HEK293 (cell line): ENCODE results near the gene IL1RN.

Source experiments
- CTCF ChIA-PET: fragments of 350-600 bp; formaldehyde crosslinking; extraction: SDS; loops from one replicate; lab custom pipeline; 2021; ENCODE audit warnings: antibody characterized with exemption; lab: Yijun Ruan, JAX
- POLR2A ChIA-PET: fragments of 300-600 bp; formaldehyde crosslinking; extraction: SDS; loops from one replicate; lab custom pipeline; 2020; ENCODE audit warnings: antibody characterized with exemption, inconsistent platforms; lab: Yijun Ruan, JAX
- H3K27ac ChIP-seq: fragments of 200-500 bp; sonication (Bioruptor generic); 2 replicates; pipeline ENCODE4 v1.5.1; 2014; ENCODE audit warnings: low read depth, low read length, control low read depth, inconsistent platforms; ENCODE audit errors: extremely low read depth
- H3K36me3 ChIP-seq, 2 experiments: fragments of 200-500 bp in 1 of 2; sonication (Bioruptor generic) in 1 of 2; 1 replicate in 1 of 2; 2 replicates in 1 of 2; pipeline ENCODE4 v1.5.1; 2014 to 2017; ENCODE audit warnings: inconsistent platforms in 2 of 2, low read length in 2 of 2; ENCODE audit not compliant: control insufficient read depth in 2 of 2, insufficient read depth in 1 of 2
- H3K4me1 ChIP-seq: fragments of 200-500 bp; sonication (Bioruptor generic); 2 replicates; pipeline ENCODE4 v1.5.1; 2014; ENCODE audit warnings: mild to moderate bottlenecking, low read length, inconsistent platforms; ENCODE audit not compliant: control insufficient read depth, insufficient read depth
- H3K4me3 ChIP-seq: 2 replicates; pipeline ENCODE4 v1.5.1; 2011; ENCODE audit warnings: low read depth, mild to moderate bottlenecking, control low read depth, low read length, moderate library complexity
- H3K9me3 ChIP-seq: fragments of 200-500 bp; sonication (Bioruptor generic); 2 replicates; pipeline ENCODE4 v1.5.1; 2014; ENCODE audit warnings: low read depth, low read length, inconsistent platforms; ENCODE audit not compliant: control insufficient read depth, insufficient read depth
- EGR2 ChIP-seq: fragments of 450-650 bp; formaldehyde crosslinking; IDR thresholded peaks from 2 replicates; pipeline ENCODE4 v1.5.1; 2016; ENCODE audit warnings: low read depth, missing biosample characterization, missing genetic modification characterization
- GLI2 ChIP-seq: fragments of 450-650 bp; formaldehyde crosslinking; IDR thresholded peaks from 2 replicates; pipeline ENCODE4; 2017; ENCODE audit warnings: missing biosample characterization, missing genetic modification characterization, low read depth, borderline replicate concordance
- HOXD13 ChIP-seq: sonication (generic); formaldehyde crosslinking; IDR thresholded peaks from 2 replicates; pipeline ENCODE4 v1.8.0; 2022; ENCODE audit warnings: missing genetic modification reagents, borderline replicate concordance
- KLF9 ChIP-seq: fragments of 450-650 bp; formaldehyde crosslinking; IDR thresholded peaks from 2 replicates; pipeline ENCODE4 v1.5.1; 2016; ENCODE audit warnings: missing biosample characterization, missing genetic modification characterization, low read depth
- PATZ1 ChIP-seq: fragments of 450-650 bp; formaldehyde crosslinking; IDR thresholded peaks from 2 replicates; pipeline ENCODE4 v1.5.1; 2016; ENCODE audit warnings: missing biosample characterization, missing genetic modification characterization
- PRDM4 ChIP-seq: fragments of 450-650 bp; formaldehyde crosslinking; IDR thresholded peaks from 2 replicates; pipeline ENCODE4 v1.5.1; 2017; ENCODE audit warnings: missing biosample characterization, missing genetic modification characterization
- REPIN1 ChIP-seq: fragments of 450-650 bp; formaldehyde crosslinking; IDR thresholded peaks from 2 replicates; pipeline ENCODE4 v1.5.1; 2017; ENCODE audit warnings: missing biosample characterization, missing genetic modification characterization, low read depth
- ZBTB1 ChIP-seq: fragments of 450-650 bp; formaldehyde crosslinking; IDR thresholded peaks from 2 replicates; pipeline ENCODE4 v1.5.1; 2016; ENCODE audit warnings: missing biosample characterization, missing genetic modification characterization
- ZBTB26 ChIP-seq: fragments of 450-650 bp; formaldehyde crosslinking; optimal IDR thresholded peaks from 2 replicates; pipeline ENCODE3; 2016; ENCODE audit warnings: missing biosample characterization, mild to moderate bottlenecking, missing genetic modification characterization
- ZFP37 ChIP-seq: fragments of 450-650 bp; formaldehyde crosslinking; IDR thresholded peaks from 2 replicates; pipeline ENCODE4 v1.5.1; 2016; ENCODE audit warnings: missing biosample characterization, missing genetic modification characterization
- ZNF112 ChIP-seq: fragments of 450-650 bp; formaldehyde crosslinking; IDR thresholded peaks from 2 replicates; pipeline ENCODE4 v1.5.0; 2017; ENCODE audit warnings: missing biosample characterization, missing genetic modification characterization
- ZNF114 ChIP-seq: fragments of 450-650 bp; formaldehyde crosslinking; IDR thresholded peaks from 2 replicates; pipeline ENCODE4 v1.5.0; 2017; ENCODE audit warnings: missing biosample characterization, missing genetic modification characterization
- ZNF138 ChIP-seq: fragments of 450-650 bp; formaldehyde crosslinking; IDR thresholded peaks from 2 replicates; pipeline ENCODE4 v1.5.1; 2016; ENCODE audit warnings: missing biosample characterization, missing genetic modification characterization, borderline replicate concordance
- ZNF140 ChIP-seq: fragments of 450-650 bp; formaldehyde crosslinking; IDR thresholded peaks from 2 replicates; pipeline ENCODE4 v1.5.1; 2016; ENCODE audit warnings: missing biosample characterization, missing genetic modification characterization
- ZNF157 ChIP-seq: fragments of 450-650 bp; formaldehyde crosslinking; IDR thresholded peaks from 2 replicates; pipeline ENCODE4 v1.5.1; 2016; ENCODE audit warnings: missing biosample characterization, missing genetic modification characterization
- ZNF169 ChIP-seq: fragments of 450-650 bp; formaldehyde crosslinking; IDR thresholded peaks from 2 replicates; pipeline ENCODE4 v1.5.1; 2016; ENCODE audit warnings: missing biosample characterization, missing genetic modification characterization
- ZNF174 ChIP-seq: fragments of 450-650 bp; formaldehyde crosslinking; IDR thresholded peaks from 2 replicates; pipeline ENCODE4 v1.5.0; 2017; ENCODE audit warnings: missing biosample characterization, mild to moderate bottlenecking, missing genetic modification characterization
- ZNF274 ChIP-seq, 2 experiments: fragments of 200-500 bp in 1 of 2; fragments of 450-650 bp in 1 of 2; sonication (Bioruptor generic) in 1 of 2; formaldehyde crosslinking in 1 of 2; IDR thresholded peaks; 2 replicates each; pipeline versions ENCODE4 v1.5.1 to v1.6.1; 2014 to 2016; ENCODE audit warnings: borderline replicate concordance in 1 of 2, inconsistent platforms in 1 of 2, low read length in 1 of 2, missing biosample characterization in 1 of 2, missing genetic modification characterization in 1 of 2
- ZNF362 ChIP-seq: fragments of 450-650 bp; formaldehyde crosslinking; IDR thresholded peaks from 2 replicates; pipeline ENCODE4 v1.5.1; 2016; ENCODE audit warnings: missing biosample characterization, missing genetic modification characterization
- ZNF37A ChIP-seq: fragments of 450-650 bp; IDR thresholded peaks from 2 replicates; pipeline ENCODE4 v1.5.1; 2018; ENCODE audit warnings: missing biosample characterization, missing genetic modification characterization
- ZNF548 ChIP-seq: fragments of 450-650 bp; formaldehyde crosslinking; IDR thresholded peaks from 2 replicates; pipeline ENCODE4 v1.5.1; 2016; ENCODE audit warnings: missing biosample characterization, missing genetic modification characterization
- ZNF571 ChIP-seq: fragments of 450-650 bp; formaldehyde crosslinking; IDR thresholded peaks from 2 replicates; pipeline ENCODE4 v1.5.0; 2017; ENCODE audit warnings: missing biosample characterization, missing genetic modification characterization
- ZNF596 ChIP-seq: fragments of 450-650 bp; IDR thresholded peaks from 2 replicates; pipeline ENCODE4 v1.5.0; 2018; ENCODE audit warnings: missing biosample characterization, mild to moderate bottlenecking, missing genetic modification characterization, moderate library complexity
- ZNF670 ChIP-seq: fragments of 450-650 bp; formaldehyde crosslinking; IDR thresholded peaks from 2 replicates; pipeline ENCODE4 v1.5.1; 2016; ENCODE audit warnings: missing biosample characterization, missing genetic modification characterization, low read depth

Gene IL1RN

GRCh38 chr2:113123726-113124125, 3.7 kb upstream of the IL1RN start (continued):
- TF ChIP-seq ZNF114 (tag by site-specific recombination) (no peak), ZNF174 (no peak), ZNF138 (tag by site-specific recombination) (no peak), ZBTB1 (tag by site-specific recombination) (no peak), ZBTB26 (tag by site-specific recombination) (no peak)

- ChIA-PET CTCF (interaction anchor here (0.7 to 2.1 kb wide), 3 partner anchors 10 to 75 kb away, joined by 3 to 6 read pairs (median 5); no protein-coding TSS in a partner anchor), POLR2A (no interaction called here)
- H3K4me3 ChIP-seq, result no peak overlapping the region
- H3K27ac ChIP-seq, result no peak overlapping the region
- H3K9me3 ChIP-seq, result no peaks in the 10 kb centered on the region
- H3K36me3 ChIP-seq, result no peaks in the 10 kb centered on the region
- TF ChIP-seq ZNF596 (tag by site-specific recombination), result no peak
- TF ChIP-seq ZNF362, result no peak
- no peaks in the 10 kb centered on the region for H3K4me1 ChIP-seq
Measured at GRCh38 chr2:113124181-113124961, 3.0 kb upstream of the IL1RN start.

GRCh38 chr2:113124984-113125855, 2.2 kb upstream of the IL1RN start:
- Histone ChIP-seq H3K4me3 (no peak overlapping the region), H3K36me3 (no peaks in the 10 kb centered on the region), H3K27ac (no peak overlapping the region), H3K4me1 (no peaks in the 10 kb centered on the region), H3K9me3 (no peaks in the 10 kb centered on the region)
- TF ChIP-seq ZNF37A, result no peak
- TF ChIP-seq ZNF548 (tag by site-specific recombination), result no peak
- no peak for TF ChIP-seq ZNF571 (tag by site-specific recombination)
- TF ChIP-seq ZNF112 (tag by site-specific recombination), result no peak
- TF ChIP-seq ZNF670 (tag by site-specific recombination), result no peak
- TF ChIP-seq ZNF157 (tag by site-specific recombination), result no peak
- TF ChIP-seq PATZ1, result no peak
- no peak for TF ChIP-seq PRDM4
- TF ChIP-seq HOXD13 (CRISPR knock-in tag), result no peak
- no peak for TF ChIP-seq EGR2 (tag by site-specific recombination)
- TF ChIP-seq ZNF274 (IDR thresholded peaks at IDR 0.05; ENCODE audit: low read length), result no peak
- TF ChIP-seq ZNF274 (tag by site-specific recombination; IDR thresholded peaks at IDR 0.05; ENCODE audit: borderline replicate concordance), result no peak
- no peak for TF ChIP-seq ZFP37 (tag by site-specific recombination)
- TF ChIP-seq KLF9 (tag by site-specific recombination), result no peak
- no peak for TF ChIP-seq GLI2
- no peak for TF ChIP-seq ZNF169 (tag by site-specific recombination)
- TF ChIP-seq ZNF140 (tag by site-specific recombination), result no peak
- TF ChIP-seq REPIN1, result no peak
- ChIA-PET CTCF (interaction anchor here (1.5 to 2.1 kb wide), 3 partner anchors 12 to 74 kb away, joined by 5 to 6 read pairs (median 6); no protein-coding TSS in a partner anchor), POLR2A (no interaction called here)
